NT2/D1 (cell line): Measurements from ENCODE around the gene CNOT10.
"Not testable (repeated sequence)": the region's sequence is repeated elsewhere in the genome, so short reads cannot be mapped to it uniquely, and the experiment has no call there.

Experiments used
- DNase-seq: peaks from one replicate; pipeline ENCODE4 v3.0.0-alpha.2; 2011; ENCODE audit warnings: low read depth, low spot score
- H3K27me3 ChIP-seq: 2 replicates; pipeline ENCODE4 v1.6.0; 2011; ENCODE audit warnings: mild to moderate bottlenecking; ENCODE audit not compliant: insufficient read length, insufficient read depth
- H3K36me3 ChIP-seq: 2 replicates; pipeline ENCODE4 v1.6.1; 2011; ENCODE audit warnings: mild to moderate bottlenecking, low read length, mixed read lengths; ENCODE audit not compliant: insufficient read depth, insufficient read length
- H3K4me1 ChIP-seq: 2 replicates; pipeline ENCODE4 v1.5.1; 2011; ENCODE audit not compliant: insufficient read depth, insufficient read length
- H3K4me3 ChIP-seq: 2 replicates; pipeline ENCODE4 v1.5.1; 2011; ENCODE audit warnings: low read depth; ENCODE audit not compliant: insufficient read length
- H3K9ac ChIP-seq: 2 replicates; pipeline ENCODE4 v1.6.0; 2011; ENCODE audit warnings: low read depth; ENCODE audit not compliant: insufficient read length
- H3K9me3 ChIP-seq: 2 replicates; pipeline ENCODE4 v1.5.1; 2011; ENCODE audit warnings: mild to moderate bottlenecking, low read length; ENCODE audit not compliant: insufficient read depth
- SUZ12 ChIP-seq: IDR thresholded peaks from 2 replicates; pipeline ENCODE4 v1.6.1; 2011; ENCODE audit not compliant: insufficient read length, insufficient read depth; ENCODE audit errors: extremely low read depth
- YY1 ChIP-seq: IDR thresholded peaks from 2 replicates; pipeline ENCODE4 v1.6.1; 2011; ENCODE audit not compliant: insufficient read length, insufficient read depth
- ZNF274 ChIP-seq: IDR thresholded peaks from 2 replicates; pipeline ENCODE4 v1.6.1; 2011; ENCODE audit warnings: mild to moderate bottlenecking, low read depth, low read length

Gene CNOT10

DNA sequence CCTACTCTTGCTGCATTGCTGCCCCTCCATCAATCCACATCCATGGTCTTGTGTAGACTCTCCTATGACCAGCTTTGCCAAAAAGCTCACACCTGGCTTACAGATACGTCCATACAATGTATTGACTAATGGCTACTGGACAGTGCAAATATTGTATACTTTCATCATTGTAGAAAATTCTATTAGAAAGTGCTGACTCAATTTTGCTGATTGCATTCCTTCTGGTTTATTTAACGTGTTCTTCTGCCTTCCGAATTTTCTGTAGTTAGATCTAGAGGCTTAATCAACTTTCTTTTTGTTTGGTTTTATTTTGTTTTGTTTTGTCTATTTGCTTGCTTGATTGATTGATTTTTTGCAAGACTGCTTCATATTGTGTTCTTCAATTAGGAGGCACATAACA lies 29.8 kb upstream of the CNOT10 start:
- Histone ChIP-seq H3K36me3 (no peaks in the 10 kb centered on the region), H3K4me3 (no peak overlapping the region), H3K9me3 (no peaks in the 10 kb centered on the region), H3K4me1 (no peaks in the 10 kb centered on the region), H3K27me3 (no peaks in the 10 kb centered on the region), H3K9ac (no peak overlapping the region)
- no peak for DNase-seq
- TF ChIP-seq SUZ12 (no peak), YY1 (no peak), ZNF274 (no peak)

DNA sequence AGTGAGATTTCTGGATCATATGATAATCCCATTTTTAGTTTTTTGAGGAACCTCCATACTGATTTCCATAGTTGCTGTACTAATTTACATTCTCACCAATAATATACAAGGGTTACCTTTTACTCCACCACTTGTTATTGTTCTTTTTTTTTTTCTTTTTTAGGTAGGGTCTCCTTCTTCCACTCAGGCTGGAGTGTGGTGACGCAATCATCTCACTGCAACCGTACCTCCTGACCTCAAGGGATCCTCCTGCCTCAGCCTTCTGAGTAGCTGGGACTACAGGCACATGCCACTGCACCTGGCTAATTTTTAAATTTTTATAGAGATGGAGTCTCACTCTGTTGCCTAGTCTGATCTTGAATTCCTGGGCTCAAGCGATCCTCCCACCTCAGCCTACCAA lies 24.4 kb upstream of the CNOT10 start:
- no peak for TF ChIP-seq ZNF274
- no peak for TF ChIP-seq SUZ12
- no peak for TF ChIP-seq YY1
- H3K4me3 ChIP-seq: no peak overlapping the region
- no peak for DNase-seq
- H3K9ac ChIP-seq: no peak overlapping the region
- no peaks in the 10 kb centered on the region for H3K4me1 ChIP-seq
- peaks cover 7% of the 10 kb centered on the region for H3K9me3 ChIP-seq
- no peaks in the 10 kb centered on the region for H3K27me3 ChIP-seq
- H3K36me3 ChIP-seq: no peaks in the 10 kb centered on the region

DNA sequence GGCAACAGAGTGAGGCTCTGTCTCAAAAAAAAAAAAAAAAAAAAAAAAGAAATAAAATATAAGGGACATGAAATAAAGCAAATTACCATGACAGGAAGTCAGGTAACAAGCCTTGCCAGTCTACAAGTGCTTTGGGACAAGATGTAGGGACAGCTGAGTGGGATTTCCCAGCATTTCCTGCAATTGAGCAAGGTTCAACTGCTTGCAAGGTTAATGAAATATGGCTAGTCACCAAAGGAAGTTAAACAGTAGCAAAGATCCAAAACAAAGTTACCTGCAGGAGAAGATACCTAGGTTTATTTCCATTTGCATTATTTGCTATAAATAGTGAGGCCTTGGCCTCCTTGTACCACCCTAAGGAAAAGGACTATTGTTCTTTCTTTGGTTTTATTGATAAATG lies 22.3 kb upstream of the CNOT10 start:
- DNase-seq: no peak
- no peak overlapping the region for H3K9ac ChIP-seq
- H3K4me1 ChIP-seq: no peaks in the 10 kb centered on the region
- H3K9me3 ChIP-seq: peaks cover 7% of the 10 kb centered on the region
- TF ChIP-seq SUZ12 (no peak), ZNF274 (no peak), YY1 (no peak)
- H3K4me3 ChIP-seq: no peak overlapping the region
- no peaks in the 10 kb centered on the region for H3K27me3 ChIP-seq
- H3K36me3 ChIP-seq: no peaks in the 10 kb centered on the region

DNA sequence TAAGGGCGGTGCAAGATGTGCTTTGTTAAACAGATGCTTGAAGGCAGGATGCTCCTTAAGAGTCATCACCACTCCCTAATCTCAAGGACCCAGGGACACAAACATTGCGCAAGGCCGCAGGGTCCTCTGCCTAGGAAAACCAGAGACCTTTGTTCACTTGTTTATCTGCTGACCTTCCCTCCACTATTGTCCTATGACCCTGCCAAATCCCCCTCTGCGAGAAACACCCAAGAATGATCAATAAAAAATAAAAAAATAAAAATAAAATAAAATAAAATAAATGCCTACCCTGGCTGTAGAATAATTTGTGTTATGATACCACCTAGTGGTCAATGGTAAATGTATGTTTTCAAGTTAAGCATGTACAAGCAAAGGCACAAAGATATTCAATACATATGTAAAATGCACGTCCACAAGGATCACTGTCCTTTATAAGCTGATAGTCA lies 20.3 kb upstream of the CNOT10 start:
- H3K9me3 ChIP-seq, H3K9ac ChIP-seq, H3K27me3 ChIP-seq, H3K4me1 ChIP-seq, H3K36me3 ChIP-seq, H3K4me3 ChIP-seq: not testable (repeated sequence)
- DNase-seq: peak; percentile 15

DNA sequence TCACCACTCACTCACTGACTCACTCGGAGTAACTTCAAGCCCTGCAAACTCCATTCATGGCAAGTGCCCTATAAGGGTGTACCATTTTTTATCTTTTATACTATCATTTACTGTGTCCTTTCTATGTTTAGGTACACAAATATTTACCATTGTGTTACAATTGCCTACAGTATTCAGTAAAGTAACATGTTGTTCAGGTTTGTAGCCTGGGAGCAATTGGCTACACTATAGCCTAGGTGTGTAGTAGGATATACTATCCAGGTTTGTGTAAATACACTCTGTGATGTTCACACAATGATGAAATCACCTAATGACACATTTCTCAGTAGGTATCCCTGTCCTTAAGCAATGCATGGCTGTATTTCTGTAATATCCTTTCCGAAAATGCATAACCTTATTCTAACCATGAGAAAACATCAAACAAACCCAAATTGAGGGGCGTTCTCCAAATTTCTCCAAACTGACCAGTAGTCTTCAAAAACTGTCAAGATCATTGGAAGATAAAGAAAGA lies 17.9 kb upstream of the CNOT10 start:
- TF ChIP-seq ZNF274: no peak
- TF ChIP-seq SUZ12: no peak
- no peak for TF ChIP-seq YY1
- Histone ChIP-seq H3K4me1 (no peaks in the 10 kb centered on the region), H3K9me3 (peaks cover 7% of the 10 kb centered on the region), H3K36me3 (no peaks in the 10 kb centered on the region), H3K4me3 (no peak overlapping the region), H3K27me3 (no peaks in the 10 kb centered on the region), H3K9ac (no peak overlapping the region)
- DNase-seq: no peak

DNA sequence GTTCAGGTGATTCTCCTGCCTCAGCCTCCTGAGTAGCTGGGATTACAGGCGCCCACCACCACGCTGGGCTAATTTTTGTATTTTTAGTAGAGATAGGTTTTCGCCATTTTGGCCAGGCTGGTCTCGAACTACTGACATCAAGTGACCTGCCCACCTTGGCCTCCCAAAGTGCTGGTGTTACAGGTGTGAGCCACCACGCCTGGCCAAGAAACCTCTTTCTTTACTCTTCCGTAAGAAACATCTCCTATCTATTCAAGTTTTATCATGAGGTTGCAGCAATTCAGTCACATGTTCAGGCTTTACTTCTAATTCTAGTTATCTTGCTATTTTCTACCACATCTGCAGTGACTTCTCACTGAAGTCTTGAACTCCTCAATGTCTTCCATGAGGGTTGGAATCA lies 15.8 kb upstream of the CNOT10 start:
- not testable (repeated sequence) for H3K9ac ChIP-seq, H3K4me1 ChIP-seq, H3K27me3 ChIP-seq, H3K4me3 ChIP-seq, H3K9me3 ChIP-seq, DNase-seq, H3K36me3 ChIP-seq

DNA sequence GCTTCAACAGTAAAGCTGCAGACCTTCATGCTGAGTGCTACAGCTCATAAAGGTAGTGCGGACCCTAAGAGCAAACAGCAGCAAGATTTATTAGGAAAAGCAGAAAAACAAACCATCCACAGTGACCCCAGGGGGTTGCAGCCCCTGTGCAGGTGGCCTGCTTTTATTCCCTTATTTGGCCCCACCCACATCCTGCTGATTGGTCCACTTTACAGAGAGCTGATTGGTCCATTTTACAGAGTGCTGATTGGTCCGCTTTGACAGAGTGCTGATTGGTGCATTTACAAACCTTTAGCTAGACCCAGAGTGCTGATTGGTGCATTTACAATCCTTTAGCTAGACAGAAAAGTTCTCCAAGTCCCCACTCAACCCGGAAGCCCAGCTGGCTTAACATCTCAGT lies 11.3 kb upstream of the CNOT10 start:
- H3K4me1 ChIP-seq, H3K27me3 ChIP-seq, H3K9me3 ChIP-seq, H3K9ac ChIP-seq, H3K36me3 ChIP-seq, H3K4me3 ChIP-seq, DNase-seq: not testable (repeated sequence)

DNA sequence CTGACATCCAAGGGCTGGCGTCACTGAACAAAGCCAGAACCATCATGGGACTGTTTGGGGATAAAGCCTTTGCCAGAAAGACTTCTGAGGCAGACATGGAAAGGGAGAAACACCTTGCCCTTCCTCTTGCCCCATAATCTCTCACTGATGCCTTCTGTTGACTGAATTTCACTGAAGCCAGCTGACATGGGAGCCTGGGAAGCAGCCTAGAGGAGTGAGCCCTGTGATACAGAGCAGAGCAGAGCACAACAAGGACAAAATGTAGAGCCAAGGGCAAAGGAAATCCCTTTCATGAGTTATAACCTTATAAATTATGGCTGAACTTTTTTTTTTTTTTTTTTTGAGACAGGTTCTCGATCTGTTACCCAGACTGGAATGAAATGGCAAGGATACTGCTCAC lies 9.8 kb upstream of the CNOT10 start:
- Histone ChIP-seq H3K9me3 (peaks cover 6% of the 10 kb centered on the region; the same call in 1 of the 2 replicates), H3K27me3 (no peaks in the 10 kb centered on the region), H3K4me3 (no peak overlapping the region), H3K4me1 (no peaks in the 10 kb centered on the region), H3K36me3 (no peaks in the 10 kb centered on the region), H3K9ac (no peak overlapping the region)
- DNase-seq: no peak
- no peak for TF ChIP-seq YY1
- no peak for TF ChIP-seq ZNF274
- no peak for TF ChIP-seq SUZ12
